Measurements from ENCODE around the gene MYOC. TPM values are rescaled to one million over a fixed set of nuclear protein-coding genes. Genes with fewer than 3 reads are reported as not detected.

Gene MYOC
- total RNA-seq, 4 donors from 2014 or later, result 88.5 to 1,432 (median 227) TPM

- Histone ChIP-seq H3K4me1 (peaks cover 0 to 67% (median 8%) of the 10 kb centered on the region in 3 donors), H3K9me3 (no peaks in the 10 kb centered on the region), H3K27ac (peak overlapping the region; percentile 75 to 89 (median 84)), H3K27me3 (no peaks in the 10 kb centered on the region), H3K4me3 (peak overlapping the region in 1 of 2 donors; percentile 6), H3K36me3 (no peaks in the 10 kb centered on the region)
- WGBS, 2 donors (ENCODE audit: low coverage in 1 of 2), result 8 to 16% methylated on average over 4 to 7 of the region's 8 CpGs
- peak; percentile 89 for ATAC-seq
- no peak for TF ChIP-seq EP300 (IDR thresholded peaks at IDR 0.05)
- TF ChIP-seq POLR2AphosphoS5 (IDR thresholded peaks at IDR 0.05), result peak; percentile 93
- TF ChIP-seq POLR2A (IDR thresholded peaks at IDR 0.05), result no peak
These were observed 6.8 kb downstream of the MYOC start for GRCh38 chr1:171645553-171646248.

- Histone ChIP-seq H3K9me3 (no peaks in the 10 kb centered on the region), H3K36me3 (no peaks in the 10 kb centered on the region), H3K4me1 (peaks cover 0 to 61% (median 8%) of the 10 kb centered on the region in 3 donors), H3K4me3 (peak overlapping the region in 1 of 2 donors; percentile 6), H3K27ac (peak overlapping the region; percentile 75 to 89 (median 84)), H3K27me3 (no peaks in the 10 kb centered on the region)
- peak; percentile 63 for ATAC-seq
- TF ChIP-seq EP300 (IDR thresholded peaks at IDR 0.05), result no peak
- TF ChIP-seq POLR2AphosphoS5 (IDR thresholded peaks at IDR 0.05), result peak; percentile 43
- TF ChIP-seq POLR2A (IDR thresholded peaks at IDR 0.05), result no peak
- TF ChIP-seq, protein P1, sequence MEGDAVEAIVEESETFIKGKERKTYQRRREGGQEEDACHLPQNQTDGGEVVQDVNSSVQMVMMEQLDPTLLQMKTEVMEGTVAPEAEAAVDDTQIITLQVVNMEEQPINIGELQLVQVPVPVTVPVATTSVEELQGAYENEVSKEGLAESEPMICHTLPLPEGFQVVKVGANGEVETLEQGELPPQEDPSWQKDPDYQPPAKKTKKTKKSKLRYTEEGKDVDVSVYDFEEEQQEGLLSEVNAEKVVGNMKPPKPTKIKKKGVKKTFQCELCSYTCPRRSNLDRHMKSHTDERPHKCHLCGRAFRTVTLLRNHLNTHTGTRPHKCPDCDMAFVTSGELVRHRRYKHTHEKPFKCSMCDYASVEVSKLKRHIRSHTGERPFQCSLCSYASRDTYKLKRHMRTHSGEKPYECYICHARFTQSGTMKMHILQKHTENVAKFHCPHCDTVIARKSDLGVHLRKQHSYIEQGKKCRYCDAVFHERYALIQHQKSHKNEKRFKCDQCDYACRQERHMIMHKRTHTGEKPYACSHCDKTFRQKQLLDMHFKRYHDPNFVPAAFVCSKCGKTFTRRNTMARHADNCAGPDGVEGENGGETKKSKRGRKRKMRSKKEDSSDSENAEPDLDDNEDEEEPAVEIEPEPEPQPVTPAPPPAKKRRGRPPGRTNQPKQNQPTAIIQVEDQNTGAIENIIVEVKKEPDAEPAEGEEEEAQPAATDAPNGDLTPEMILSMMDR (IDR thresholded peaks at IDR 0.05), result peak; percentile 78 to 91 (median 89)
- 7 to 35% methylated on average over 3 to 4 of the region's 15 CpGs for WGBS, 2 donors (ENCODE audit: low coverage in 1 of 2)
These were observed 7.5 kb downstream of the MYOC start for GRCh38 chr1:171644805-171645483.

DNA sequence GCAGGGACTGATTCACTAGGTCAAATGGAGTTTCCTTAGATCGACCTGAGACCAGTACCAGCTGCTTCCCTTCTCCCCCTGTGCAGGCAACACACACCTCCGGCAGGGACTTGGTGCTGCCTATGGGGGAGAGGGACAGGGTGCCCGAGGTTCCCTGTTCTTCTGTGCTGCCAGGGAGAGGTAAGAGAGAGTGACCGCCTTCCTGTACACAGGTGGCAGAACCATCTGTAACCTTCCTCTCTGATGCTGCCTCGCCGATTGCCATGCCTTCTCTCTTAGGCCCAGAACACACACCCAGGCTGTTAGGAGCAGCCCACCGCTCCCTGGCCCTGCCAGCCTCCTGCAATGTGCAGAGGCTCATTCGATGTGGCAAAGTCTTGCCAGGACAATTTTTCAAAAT is 9.3 kb downstream of the MYOC start:
- H3K4me3 ChIP-seq, result no peak overlapping the region
- H3K4me1 ChIP-seq, result peaks cover 0 to 53% (median 8%) of the 10 kb centered on the region in 3 donors
- no peaks in the 10 kb centered on the region for H3K9me3 ChIP-seq
- H3K27me3 ChIP-seq, result no peaks in the 10 kb centered on the region
- no peak for ATAC-seq
- H3K36me3 ChIP-seq, result peaks cover 0 to 14% of the 10 kb centered on the region in 2 donors
- WGBS, 2 donors (ENCODE audit: low coverage in 1 of 2), result 80 to 95% methylated on average over 1 to 4 of the region's 8 CpGs
- no peak for TF ChIP-seq EP300 (IDR thresholded peaks at IDR 0.05)
- no peak for TF ChIP-seq POLR2A (IDR thresholded peaks at IDR 0.05)
- no peak overlapping the region for H3K27ac ChIP-seq

GRCh38 chr1:171642197-171642596 is 10.3 kb downstream of the MYOC start:
- Histone ChIP-seq H3K9me3 (no peaks in the 10 kb centered on the region), H3K4me3 (no peak overlapping the region), H3K4me1 (peaks cover 0 to 47% (median 8%) of the 10 kb centered on the region in 3 donors), H3K36me3 (peaks cover 0 to 24% of the 10 kb centered on the region in 2 donors), H3K27ac (peak overlapping the region in 1 of 4 donors; percentile 27), H3K27me3 (no peaks in the 10 kb centered on the region)
- WGBS, 2 donors (ENCODE audit: low coverage in 1 of 2), result 70% methylated on average over 1 of the region's 4 CpGs; no CpG with 5 or more reads in 1 of the 2 donors
- TF ChIP-seq POLR2A (IDR thresholded peaks at IDR 0.05), result no peak
- ATAC-seq, result no peak

DNA sequence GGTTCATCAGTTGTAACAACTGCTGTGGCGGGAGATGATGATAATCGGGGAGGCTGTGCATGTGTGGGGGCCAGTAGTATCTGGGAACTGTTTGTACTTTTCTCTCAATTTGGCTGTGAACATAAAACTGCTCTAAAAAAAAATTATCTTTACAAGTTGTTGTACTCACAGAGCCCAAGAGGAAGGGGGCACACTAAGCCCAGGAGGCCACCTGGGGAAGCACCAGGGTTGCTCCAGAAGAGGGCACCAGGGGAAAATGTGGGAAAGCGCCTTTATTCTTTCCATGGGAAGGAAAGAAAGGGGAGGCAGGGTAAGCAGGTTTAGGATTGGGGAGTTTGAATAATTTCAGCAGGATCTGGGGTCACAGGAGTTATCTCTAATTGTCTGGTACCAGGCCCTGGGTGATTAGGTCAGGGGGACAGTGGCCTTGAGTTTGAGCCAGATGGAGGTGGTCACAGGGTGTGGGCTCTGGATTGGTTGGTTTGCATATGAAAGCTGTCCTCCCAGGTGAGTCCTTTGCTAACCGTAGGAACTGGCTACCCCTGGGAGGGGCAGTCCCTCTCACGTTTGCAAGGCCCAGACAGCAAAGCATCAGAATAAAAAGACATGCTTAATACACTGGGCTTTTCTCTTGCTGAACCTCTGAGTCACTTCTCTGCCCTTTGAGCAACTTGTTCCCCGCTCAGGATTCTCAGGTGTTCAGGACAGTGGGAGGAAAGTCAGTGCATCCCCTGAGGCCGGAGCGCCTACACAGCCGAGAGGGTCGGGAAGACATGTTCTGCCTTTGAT is 11.2 kb downstream of the MYOC start:
- no peak for ATAC-seq
- Histone ChIP-seq H3K9me3 (no peaks in the 10 kb centered on the region), H3K27me3 (no peaks in the 10 kb centered on the region), H3K36me3 (peaks cover 0 to 33% of the 10 kb centered on the region in 2 donors), H3K27ac (peak overlapping the region in 1 of 4 donors; percentile 27), H3K4me3 (no peak overlapping the region), H3K4me1 (peaks cover 0 to 37% (median 8%) of the 10 kb centered on the region in 3 donors)
- TF ChIP-seq, protein P1 (IDR thresholded peaks at IDR 0.05), result peak in 1 of 4 experiments; percentile 7
- no peak for TF ChIP-seq POLR2AphosphoS5 (IDR thresholded peaks at IDR 0.05)
- WGBS, 2 donors (ENCODE audit: low coverage in 1 of 2), result 42 to 58% methylated on average over 9 to 10 of the region's 10 CpGs

DNA sequence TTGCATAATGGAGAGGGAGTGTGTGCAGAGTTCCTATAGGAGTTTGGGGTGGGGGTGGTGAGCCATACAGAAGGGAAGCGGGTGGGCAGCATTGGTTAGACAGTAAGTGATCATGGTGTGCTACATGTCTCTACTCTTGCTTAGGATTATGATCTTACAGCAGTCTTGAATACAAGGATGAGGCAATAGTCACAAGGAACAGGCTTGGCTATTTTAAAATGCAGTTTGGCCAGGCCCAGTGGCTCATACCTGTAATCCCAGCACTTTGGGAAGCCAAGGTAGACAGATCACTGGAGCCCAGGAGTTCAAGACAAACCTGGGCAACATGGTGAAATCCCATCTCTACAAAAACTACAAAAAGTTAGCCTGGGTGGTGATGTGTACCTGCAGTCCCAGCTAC is 12.3 kb downstream of the MYOC start:
- Histone ChIP-seq H3K4me3 (no peak overlapping the region), H3K27ac (no peak overlapping the region), H3K9me3 (no peaks in the 10 kb centered on the region), H3K27me3 (no peaks in the 10 kb centered on the region), H3K36me3 (peaks cover 0 to 43% of the 10 kb centered on the region in 2 donors), H3K4me1 (peaks cover 0 to 27% (median 2%) of the 10 kb centered on the region in 3 donors)
- WGBS, 2 donors (ENCODE audit: low coverage in 1 of 2), result 83% methylated on average over 1 of the region's 1 CpG; no CpG with 5 or more reads in 1 of the 2 donors
- TF ChIP-seq, protein P1 (IDR thresholded peaks at IDR 0.05), result no peak
- TF ChIP-seq EP300 (IDR thresholded peaks at IDR 0.05), result no peak
- TF ChIP-seq POLR2AphosphoS5 (IDR thresholded peaks at IDR 0.05), result no peak
- TF ChIP-seq POLR2A (IDR thresholded peaks at IDR 0.05), result no peak
- no peak for ATAC-seq
